K562 (cell line): ENCODE data around the gene TMEM138. TPM values are rescaled to one million over a fixed set of nuclear protein-coding genes. Genes with fewer than 3 reads are reported as not detected.
A peak's percentile ranks its signal among the peaks of the same experiment; 100 is the strongest.

Experiments used
- ATF1 ChIP-seq, 2 experiments: fragments of 450-650 bp in 1 of 2; IDR thresholded peaks; 2 replicates each; pipeline ENCODE4 v1.6.1; 2016; ENCODE audit warnings: missing compliant biosample characterization in 1 of 2, missing genetic modification characterization in 1 of 2
- LARP7 ChIP-seq: fragments of 450-650 bp; IDR thresholded peaks from 2 replicates; pipeline ENCODE4 v1.6.1; 2016
- MEIS2 ChIP-seq: fragments of 450-650 bp; IDR thresholded peaks from 2 replicates; pipeline ENCODE4 v1.6.1; 2014; ENCODE audit warnings: mild to moderate bottlenecking; ENCODE audit not compliant: partially characterized antibody
- MXI1 ChIP-seq: IDR thresholded peaks from 2 replicates; pipeline ENCODE4 v1.6.1; 2011; ENCODE audit warnings: low read depth, mild to moderate bottlenecking, improper control_type of control experiment, low read length
- NFE2 ChIP-seq: IDR thresholded peaks from 2 replicates; pipeline ENCODE4 v1.6.1; 2014; ENCODE audit warnings: antibody characterized with exemption, low read depth
- PHF8 ChIP-seq: fragments of 200-600 bp; sonication (generic); IDR thresholded peaks from 2 replicates; pipeline ENCODE4 v1.6.1; 2012; ENCODE audit warnings: mixed run types, mild to moderate bottlenecking, inconsistent platforms, low read length, moderate library complexity, borderline replicate concordance
- THRAP3 ChIP-seq: fragments of 450-650 bp; IDR thresholded peaks from 2 replicates; pipeline ENCODE4 v1.6.1; 2016; ENCODE audit warnings: mild to moderate bottlenecking, inconsistent platforms, borderline replicate concordance
- ZBTB17 ChIP-seq: fragments of 450-650 bp; formaldehyde crosslinking; IDR thresholded peaks from 2 replicates; pipeline ENCODE4 v1.4.0; 2020; ENCODE audit warnings: mild to moderate bottlenecking
- ZEB2 ChIP-seq: fragments of 450-650 bp; IDR thresholded peaks from 2 replicates; pipeline ENCODE4 v1.6.1; 2016
- ZNF224 ChIP-seq: sonication (generic); formaldehyde crosslinking; IDR thresholded peaks from 2 replicates; pipeline ENCODE4 v1.8.0; 2022; ENCODE audit warnings: mild to moderate bottlenecking, missing genetic modification reagents
- polyA plus RNA-seq, 8 experiments: library from polyadenylated mRNA; depleted of rRNA in 4 of 8; stranded (reverse) in 5 of 8; unstranded in 3 of 8; fragments of >200 nt; fragmentation: Nextera tagmentation in 2 of 8; fragmentation: Illumina TruSeq in 1 of 8; extraction: Ambion mirVana in 2 of 8; extraction: Trizol in 1 of 8; gene quantifications; 2 replicates each; pipeline versions ENCODE4 v1.2.1 to v1.2.3, GENCODE V29; 2011 to 2014; ENCODE audit warnings: inconsistent platforms in 1 of 8, missing spikeins in 1 of 8
- total RNA-seq, 7 experiments: library from RNA; depleted of rRNA in 6 of 7; stranded (reverse); fragments of >200 nt in 6 of 7; fragmentation: Illumina TruSeq in 2 of 7; extraction: Trizol in 2 of 7; gene quantifications; 2 replicates each; pipeline versions ENCODE4 v1.2.1 to v1.2.3, GENCODE V29; 2011 to 2021; ENCODE audit warnings: low replicate concordance in 1 of 7
- TF ChIP-seq, protein P1 (sequence below): fragments of 450-650 bp; IDR thresholded peaks from 2 replicates; pipeline ENCODE4 v1.6.1; 2016
- TF ChIP-seq, protein P2 (sequence below): fragments of 250-450 bp; sonication (Bioruptor Pico); IDR thresholded peaks from 2 replicates; pipeline ENCODE4 v1.9.0; 2021; ENCODE audit warnings: mild to moderate bottlenecking
- TF ChIP-seq, protein P3 (sequence below): fragments of 450-650 bp; conservative IDR thresholded peaks from 2 replicates; pipeline ENCODE4 v1.6.1; 2016; ENCODE audit warnings: missing genetic modification characterization, low read depth, mild to moderate bottlenecking, missing compliant biosample characterization, moderate library complexity
- TF ChIP-seq, protein P4 (sequence below): fragments of 450-650 bp; IDR thresholded peaks from 2 replicates; pipeline ENCODE4 v1.6.1; 2016; ENCODE audit warnings: mild to moderate bottlenecking, moderate library complexity

Gene TMEM138
- total and polyA plus RNA-seq, 9 of the 15 experiments (the other 6 are each of a cell fraction or from before 2014, with no cell fraction given) = 23.2 to 168 (median 63.1) TPM

DNA sequence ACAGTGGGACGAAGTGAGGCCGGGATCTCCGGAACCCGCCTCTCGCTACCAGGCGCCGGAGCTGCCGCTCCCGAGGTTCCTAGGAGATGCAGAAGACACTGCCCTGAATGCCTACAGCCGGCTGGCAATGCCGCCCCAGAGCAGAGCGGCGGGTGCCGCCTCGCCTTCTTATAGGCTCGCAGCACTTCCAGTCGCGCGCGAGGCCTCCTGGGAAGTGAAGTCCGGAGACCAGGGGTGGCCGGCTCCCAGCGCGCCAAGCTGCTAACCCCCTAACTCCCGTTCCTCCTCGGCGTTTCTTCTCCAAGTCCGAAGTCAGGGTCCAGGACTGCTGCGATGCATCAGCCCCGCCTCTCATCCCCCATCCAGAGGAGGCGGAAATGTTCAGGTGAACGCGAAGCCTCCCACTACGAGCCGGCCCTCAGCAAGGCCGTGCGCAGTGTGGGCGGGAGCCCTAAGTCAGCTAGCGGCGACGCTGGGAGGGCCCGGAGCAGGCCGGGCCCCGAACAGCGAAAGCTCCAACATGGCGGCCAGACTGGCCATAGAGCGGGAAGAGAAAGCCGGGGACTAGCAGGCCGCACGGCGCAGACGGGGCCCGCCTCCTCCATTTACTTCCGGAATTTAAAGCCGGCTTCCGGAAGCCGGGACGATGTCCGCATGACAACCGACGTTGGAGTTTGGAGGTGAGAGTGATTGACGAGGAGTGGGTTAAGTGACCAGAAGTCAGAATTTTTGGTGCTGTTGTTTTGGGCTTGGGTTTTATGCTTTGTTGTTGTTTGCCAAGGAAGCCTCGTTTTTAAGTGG lies at the start of gene TMEM138, which contains the start of gene CYB561A3 (continued):
- TF ChIP-seq, protein P1, sequence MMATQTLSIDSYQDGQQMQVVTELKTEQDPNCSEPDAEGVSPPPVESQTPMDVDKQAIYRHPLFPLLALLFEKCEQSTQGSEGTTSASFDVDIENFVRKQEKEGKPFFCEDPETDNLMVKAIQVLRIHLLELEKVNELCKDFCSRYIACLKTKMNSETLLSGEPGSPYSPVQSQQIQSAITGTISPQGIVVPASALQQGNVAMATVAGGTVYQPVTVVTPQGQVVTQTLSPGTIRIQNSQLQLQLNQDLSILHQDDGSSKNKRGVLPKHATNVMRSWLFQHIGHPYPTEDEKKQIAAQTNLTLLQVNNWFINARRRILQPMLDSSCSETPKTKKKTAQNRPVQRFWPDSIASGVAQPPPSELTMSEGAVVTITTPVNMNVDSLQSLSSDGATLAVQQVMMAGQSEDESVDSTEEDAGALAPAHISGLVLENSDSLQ = peak; percentile 93
- TF ChIP-seq NFE2 (no peak), ZBTB17 (CRISPR knock-in tag) (no peak), PHF8 (peak; percentile 99), ZNF224 (CRISPR knock-in tag) (no peak), LARP7 (peak; percentile 19; the same call in 1 of the 2 replicates), MEIS2 (peak; percentile 86), ZEB2 (no peak), THRAP3 (no peak), ATF1 (CRISPR knock-in tag; IDR thresholded peaks at IDR 0.05) (no peak), ATF1 (tag; IDR thresholded peaks at IDR 0.05) (peak; percentile 80), MXI1 (peak; percentile 75)
- TF ChIP-seq, protein P2, sequence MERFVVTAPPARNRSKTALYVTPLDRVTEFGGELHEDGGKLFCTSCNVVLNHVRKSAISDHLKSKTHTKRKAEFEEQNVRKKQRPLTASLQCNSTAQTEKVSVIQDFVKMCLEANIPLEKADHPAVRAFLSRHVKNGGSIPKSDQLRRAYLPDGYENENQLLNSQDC (CRISPR knock-in tag) = no peak
- TF ChIP-seq, protein P3, sequence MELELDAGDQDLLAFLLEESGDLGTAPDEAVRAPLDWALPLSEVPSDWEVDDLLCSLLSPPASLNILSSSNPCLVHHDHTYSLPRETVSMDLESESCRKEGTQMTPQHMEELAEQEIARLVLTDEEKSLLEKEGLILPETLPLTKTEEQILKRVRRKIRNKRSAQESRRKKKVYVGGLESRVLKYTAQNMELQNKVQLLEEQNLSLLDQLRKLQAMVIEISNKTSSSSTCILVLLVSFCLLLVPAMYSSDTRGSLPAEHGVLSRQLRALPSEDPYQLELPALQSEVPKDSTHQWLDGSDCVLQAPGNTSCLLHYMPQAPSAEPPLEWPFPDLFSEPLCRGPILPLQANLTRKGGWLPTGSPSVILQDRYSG = no peak
- TF ChIP-seq, protein P4, sequence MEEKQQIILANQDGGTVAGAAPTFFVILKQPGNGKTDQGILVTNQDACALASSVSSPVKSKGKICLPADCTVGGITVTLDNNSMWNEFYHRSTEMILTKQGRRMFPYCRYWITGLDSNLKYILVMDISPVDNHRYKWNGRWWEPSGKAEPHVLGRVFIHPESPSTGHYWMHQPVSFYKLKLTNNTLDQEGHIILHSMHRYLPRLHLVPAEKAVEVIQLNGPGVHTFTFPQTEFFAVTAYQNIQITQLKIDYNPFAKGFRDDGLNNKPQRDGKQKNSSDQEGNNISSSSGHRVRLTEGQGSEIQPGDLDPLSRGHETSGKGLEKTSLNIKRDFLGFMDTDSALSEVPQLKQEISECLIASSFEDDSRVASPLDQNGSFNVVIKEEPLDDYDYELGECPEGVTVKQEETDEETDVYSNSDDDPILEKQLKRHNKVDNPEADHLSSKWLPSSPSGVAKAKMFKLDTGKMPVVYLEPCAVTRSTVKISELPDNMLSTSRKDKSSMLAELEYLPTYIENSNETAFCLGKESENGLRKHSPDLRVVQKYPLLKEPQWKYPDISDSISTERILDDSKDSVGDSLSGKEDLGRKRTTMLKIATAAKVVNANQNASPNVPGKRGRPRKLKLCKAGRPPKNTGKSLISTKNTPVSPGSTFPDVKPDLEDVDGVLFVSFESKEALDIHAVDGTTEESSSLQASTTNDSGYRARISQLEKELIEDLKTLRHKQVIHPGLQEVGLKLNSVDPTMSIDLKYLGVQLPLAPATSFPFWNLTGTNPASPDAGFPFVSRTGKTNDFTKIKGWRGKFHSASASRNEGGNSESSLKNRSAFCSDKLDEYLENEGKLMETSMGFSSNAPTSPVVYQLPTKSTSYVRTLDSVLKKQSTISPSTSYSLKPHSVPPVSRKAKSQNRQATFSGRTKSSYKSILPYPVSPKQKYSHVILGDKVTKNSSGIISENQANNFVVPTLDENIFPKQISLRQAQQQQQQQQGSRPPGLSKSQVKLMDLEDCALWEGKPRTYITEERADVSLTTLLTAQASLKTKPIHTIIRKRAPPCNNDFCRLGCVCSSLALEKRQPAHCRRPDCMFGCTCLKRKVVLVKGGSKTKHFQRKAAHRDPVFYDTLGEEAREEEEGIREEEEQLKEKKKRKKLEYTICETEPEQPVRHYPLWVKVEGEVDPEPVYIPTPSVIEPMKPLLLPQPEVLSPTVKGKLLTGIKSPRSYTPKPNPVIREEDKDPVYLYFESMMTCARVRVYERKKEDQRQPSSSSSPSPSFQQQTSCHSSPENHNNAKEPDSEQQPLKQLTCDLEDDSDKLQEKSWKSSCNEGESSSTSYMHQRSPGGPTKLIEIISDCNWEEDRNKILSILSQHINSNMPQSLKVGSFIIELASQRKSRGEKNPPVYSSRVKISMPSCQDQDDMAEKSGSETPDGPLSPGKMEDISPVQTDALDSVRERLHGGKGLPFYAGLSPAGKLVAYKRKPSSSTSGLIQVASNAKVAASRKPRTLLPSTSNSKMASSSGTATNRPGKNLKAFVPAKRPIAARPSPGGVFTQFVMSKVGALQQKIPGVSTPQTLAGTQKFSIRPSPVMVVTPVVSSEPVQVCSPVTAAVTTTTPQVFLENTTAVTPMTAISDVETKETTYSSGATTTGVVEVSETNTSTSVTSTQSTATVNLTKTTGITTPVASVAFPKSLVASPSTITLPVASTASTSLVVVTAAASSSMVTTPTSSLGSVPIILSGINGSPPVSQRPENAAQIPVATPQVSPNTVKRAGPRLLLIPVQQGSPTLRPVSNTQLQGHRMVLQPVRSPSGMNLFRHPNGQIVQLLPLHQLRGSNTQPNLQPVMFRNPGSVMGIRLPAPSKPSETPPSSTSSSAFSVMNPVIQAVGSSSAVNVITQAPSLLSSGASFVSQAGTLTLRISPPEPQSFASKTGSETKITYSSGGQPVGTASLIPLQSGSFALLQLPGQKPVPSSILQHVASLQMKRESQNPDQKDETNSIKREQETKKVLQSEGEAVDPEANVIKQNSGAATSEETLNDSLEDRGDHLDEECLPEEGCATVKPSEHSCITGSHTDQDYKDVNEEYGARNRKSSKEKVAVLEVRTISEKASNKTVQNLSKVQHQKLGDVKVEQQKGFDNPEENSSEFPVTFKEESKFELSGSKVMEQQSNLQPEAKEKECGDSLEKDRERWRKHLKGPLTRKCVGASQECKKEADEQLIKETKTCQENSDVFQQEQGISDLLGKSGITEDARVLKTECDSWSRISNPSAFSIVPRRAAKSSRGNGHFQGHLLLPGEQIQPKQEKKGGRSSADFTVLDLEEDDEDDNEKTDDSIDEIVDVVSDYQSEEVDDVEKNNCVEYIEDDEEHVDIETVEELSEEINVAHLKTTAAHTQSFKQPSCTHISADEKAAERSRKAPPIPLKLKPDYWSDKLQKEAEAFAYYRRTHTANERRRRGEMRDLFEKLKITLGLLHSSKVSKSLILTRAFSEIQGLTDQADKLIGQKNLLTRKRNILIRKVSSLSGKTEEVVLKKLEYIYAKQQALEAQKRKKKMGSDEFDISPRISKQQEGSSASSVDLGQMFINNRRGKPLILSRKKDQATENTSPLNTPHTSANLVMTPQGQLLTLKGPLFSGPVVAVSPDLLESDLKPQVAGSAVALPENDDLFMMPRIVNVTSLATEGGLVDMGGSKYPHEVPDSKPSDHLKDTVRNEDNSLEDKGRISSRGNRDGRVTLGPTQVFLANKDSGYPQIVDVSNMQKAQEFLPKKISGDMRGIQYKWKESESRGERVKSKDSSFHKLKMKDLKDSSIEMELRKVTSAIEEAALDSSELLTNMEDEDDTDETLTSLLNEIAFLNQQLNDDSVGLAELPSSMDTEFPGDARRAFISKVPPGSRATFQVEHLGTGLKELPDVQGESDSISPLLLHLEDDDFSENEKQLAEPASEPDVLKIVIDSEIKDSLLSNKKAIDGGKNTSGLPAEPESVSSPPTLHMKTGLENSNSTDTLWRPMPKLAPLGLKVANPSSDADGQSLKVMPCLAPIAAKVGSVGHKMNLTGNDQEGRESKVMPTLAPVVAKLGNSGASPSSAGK = peak; percentile 90
